HG02678 (cell line): ENCODE data around the gene GLI3.

Experiments
- ATAC-seq: cut with Tn5 transposase; IDR thresholded peaks from one replicate; pipeline ENCODE4 v1.9.1; 2021; ENCODE audit warnings: mild to moderate bottlenecking, moderate library complexity; ENCODE audit not compliant: unreplicated experiment

GLI3 gene

DNA sequence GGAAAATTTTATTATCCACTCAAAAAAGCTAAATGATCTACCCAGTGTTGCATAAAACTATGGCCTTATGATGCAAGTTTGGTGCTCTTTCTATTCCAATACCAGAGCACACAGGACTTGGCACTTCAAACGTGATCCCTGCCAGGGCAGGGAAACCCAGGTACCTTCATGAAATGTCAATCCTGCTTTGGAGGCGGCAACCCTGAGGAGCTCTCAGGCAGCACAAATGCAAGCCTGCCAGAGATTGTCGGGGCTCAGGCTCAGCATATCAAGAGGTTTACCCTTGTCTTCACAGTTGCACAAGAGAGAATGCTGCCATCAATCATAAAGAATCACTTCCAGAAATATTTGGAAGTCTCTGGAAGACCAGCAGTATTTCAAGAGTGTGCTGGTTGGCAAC is 151.5 kb downstream of the GLI3 start:
- ATAC-seq = no peak

- ATAC-seq = no peak
These were observed 152.7 kb downstream of the GLI3 start for GRCh38 chr7:42084263-42084662.

- ATAC-seq = no peak
These were observed 153.7 kb downstream of the GLI3 start for GRCh38 chr7:42083284-42083683.

DNA sequence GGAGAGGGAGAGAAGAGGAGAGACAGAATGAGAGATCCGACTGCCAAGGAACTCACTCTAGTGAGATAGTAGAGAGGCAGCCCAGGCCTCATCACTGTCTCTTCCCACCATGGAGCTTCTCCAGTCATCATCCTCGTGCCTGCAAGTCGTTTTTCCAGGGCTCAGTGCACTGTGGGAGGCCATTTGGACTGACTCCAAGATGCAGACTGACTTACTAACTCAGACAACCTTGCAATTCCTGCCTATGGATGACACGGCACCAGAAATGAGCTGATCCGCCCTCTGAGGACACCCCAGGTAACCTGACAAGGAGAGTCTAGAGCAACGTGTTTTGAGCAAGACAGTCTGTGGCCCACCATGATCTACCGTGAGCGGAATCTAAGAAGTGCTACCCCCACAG is 154.9 kb downstream of the GLI3 start:
- ATAC-seq = no peak

GRCh38 chr7:42081671-42082070 is 155.3 kb downstream of the GLI3 start:
- ATAC-seq = no peak

- no peak for ATAC-seq
These were observed 156.0 kb downstream of the GLI3 start for GRCh38 chr7:42080841-42081586.

- ATAC-seq = no peak
These were observed 159.5 kb downstream of the GLI3 start for GRCh38 chr7:42077271-42078135.

- ATAC-seq = no peak
These were observed 160.1 kb downstream of the GLI3 start for GRCh38 chr7:42076870-42077269.

DNA sequence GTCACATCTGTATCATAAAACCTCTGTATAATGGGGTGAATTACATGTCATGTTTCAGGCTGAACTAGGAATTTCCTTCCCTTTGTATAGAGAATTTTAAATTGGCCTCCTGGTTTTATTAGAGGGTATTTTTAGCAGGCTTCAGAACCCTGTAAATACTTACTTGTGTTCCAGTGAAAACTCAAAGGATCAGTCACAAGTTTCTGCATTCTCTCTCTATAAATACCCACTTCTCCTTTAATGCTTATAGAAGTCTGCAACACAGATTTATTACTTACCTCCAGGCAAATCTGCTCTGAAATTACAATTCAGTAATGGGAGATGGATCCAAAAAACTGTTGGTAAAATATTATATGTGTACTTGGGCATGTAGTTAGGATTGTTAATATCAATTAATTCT is 161.6 kb downstream of the GLI3 start:
- ATAC-seq = no peak

DNA sequence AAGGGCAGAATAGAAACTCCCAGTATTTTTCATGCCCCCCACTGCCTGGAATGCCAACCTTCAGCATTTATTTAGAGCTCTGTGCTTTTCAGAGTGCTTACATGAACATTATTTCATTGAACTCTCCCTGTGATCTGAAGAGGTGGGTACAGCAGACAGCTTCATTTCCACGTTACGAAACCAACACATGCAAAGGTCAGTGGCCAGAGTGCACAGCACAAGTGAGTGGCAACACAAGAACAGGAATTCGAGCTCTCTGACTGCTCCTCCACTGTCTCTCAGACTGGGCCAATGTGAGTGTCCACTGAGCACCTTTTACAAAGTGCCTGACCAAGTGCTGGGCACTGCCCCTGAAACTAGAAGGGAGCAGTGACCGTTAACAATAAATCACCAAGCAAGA is 162.9 kb downstream of the GLI3 start:
- no peak for ATAC-seq

GRCh38 chr7:42071372-42072261 is 165.4 kb downstream of the GLI3 start:
- no peak for ATAC-seq

GRCh38 chr7:42070068-42070467 is 166.9 kb downstream of the GLI3 start:
- ATAC-seq = no peak

DNA sequence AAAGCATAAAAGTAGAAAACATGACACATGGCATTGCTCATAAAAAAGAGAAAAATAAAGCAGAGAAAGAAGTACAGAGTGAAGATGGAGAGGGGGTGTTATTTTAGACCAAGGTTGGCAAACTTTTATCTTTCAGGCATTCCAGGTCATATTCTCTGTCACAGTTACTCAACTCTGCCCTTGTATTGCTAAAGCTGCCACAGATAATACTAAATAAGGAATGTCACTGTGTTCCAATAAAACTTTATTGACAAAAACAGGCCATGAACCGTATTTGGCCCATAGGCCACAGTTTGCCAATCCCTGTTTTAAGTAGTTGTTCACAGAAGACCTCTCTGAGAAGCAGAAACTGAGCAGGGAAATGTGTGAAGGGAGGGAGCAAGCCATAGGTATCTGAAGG is 167.4 kb downstream of the GLI3 start:
- no peak for ATAC-seq

GRCh38 chr7:42068554-42069280 is 168.3 kb downstream of the GLI3 start:
- ATAC-seq = no peak

- ATAC-seq = no peak
These were observed 171.1 kb downstream of the GLI3 start for GRCh38 chr7:42065942-42066341.

GRCh38 chr7:42065015-42065414 is 172.0 kb downstream of the GLI3 start:
- no peak for ATAC-seq

- ATAC-seq = no peak
These were observed 172.5 kb downstream of the GLI3 start for GRCh38 chr7:42064534-42064933.

DNA sequence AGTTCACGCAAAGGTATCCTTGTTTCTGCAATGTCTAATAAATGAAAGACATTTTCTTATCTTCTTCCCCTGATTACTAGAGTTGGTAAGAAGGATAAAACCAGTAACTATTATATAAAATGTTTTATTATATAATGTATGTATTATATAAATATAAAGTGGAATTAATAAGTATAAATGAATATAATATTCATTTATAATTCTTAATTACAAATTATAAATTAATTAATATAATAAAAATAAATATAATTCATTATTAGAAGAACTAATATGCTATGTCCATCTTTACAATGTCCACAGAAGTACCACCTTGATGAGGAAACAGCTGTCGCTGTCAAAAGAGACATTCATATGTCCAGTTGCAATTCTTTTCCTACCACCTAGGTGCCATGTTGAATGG is 177.7 kb downstream of the GLI3 start:
- ATAC-seq = no peak

DNA sequence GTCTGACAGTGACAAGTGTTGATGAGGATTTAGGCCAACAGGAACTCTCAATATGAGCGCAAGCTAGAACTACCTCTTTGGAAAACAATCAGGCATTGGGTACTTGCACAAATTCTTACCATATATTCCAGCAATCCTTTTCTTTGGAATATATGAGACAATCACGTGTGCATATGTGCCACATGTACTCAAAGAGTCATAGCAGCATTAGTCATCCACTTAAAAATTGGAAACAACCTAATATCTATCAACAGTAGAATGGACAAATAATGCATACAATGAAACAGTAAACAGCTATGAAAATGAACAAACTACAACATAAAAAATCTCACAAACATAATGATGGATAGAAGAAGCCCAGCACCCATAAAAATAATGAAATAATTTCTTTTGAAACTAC is 179.7 kb downstream of the GLI3 start:
- ATAC-seq = no peak

GRCh38 chr7:42055171-42055570 is 181.8 kb downstream of the GLI3 start:
- no peak for ATAC-seq

DNA sequence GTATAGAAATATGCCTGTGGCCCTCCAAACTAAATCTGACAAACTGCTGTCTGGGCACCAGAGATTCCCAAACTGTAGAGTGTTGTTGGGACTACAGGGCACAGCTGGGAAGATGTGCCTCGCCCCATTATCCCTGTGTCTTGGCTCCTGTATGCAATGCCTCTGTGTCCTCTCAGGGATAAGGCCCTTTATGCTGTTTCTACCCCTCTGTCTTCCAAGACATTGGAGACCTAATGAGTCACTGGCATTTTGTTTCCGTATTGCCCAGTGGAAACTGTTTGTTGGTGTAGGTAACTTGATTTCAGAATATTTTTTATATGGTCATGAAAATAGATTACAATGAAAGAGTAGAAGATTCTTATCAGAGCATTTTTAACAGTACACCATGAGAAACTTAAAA is 183.2 kb downstream of the GLI3 start:
- ATAC-seq = no peak
